ENCODE measurements around the gene OR2H1.

Gene OR2H1

DNA sequence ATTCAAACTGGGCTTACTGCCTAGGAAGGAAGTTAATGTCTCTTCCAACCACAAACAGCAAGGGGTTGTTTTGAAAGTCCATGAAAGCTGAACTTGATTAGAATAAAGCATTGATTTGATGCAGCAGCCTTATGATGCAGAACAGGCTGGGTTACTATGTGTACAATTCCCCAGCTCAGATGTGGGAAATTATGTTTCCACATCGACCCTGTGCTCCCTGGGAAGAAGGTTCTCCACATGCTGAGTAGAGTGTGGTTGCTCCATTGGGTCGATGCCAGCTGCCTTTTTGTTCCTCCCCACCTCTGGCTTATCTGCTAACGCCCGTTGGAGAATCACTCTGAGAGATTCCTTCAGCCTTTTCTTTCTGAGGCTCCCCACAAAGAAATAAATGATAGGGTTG is 29.6 kb downstream of the OR2H1 start:
- H2BK15ac ChIP-seq (ENCODE audit: low read depth, poor library complexity, severe bottlenecking): no peak overlapping the region
- H3K27ac ChIP-seq (ENCODE audit: low read length, poor library complexity, severe bottlenecking): no peak overlapping the region
- H4K8ac ChIP-seq (ENCODE audit: low read length): no peak overlapping the region
- no peak overlapping the region for H2BK120ac ChIP-seq (ENCODE audit: low read depth, low read length)
- H3K23ac ChIP-seq (ENCODE audit: low read length in 2 of 2): no peak overlapping the region
- no peak overlapping the region for H3K9ac ChIP-seq (ENCODE audit: low read length)
- H3K36me3 ChIP-seq (ENCODE audit: control insufficient read depth in 1 of 2, insufficient read depth in 2 of 2, low read depth in 1 of 2, low read length in 2 of 2): no peaks in the 10 kb centered on the region
- no peaks in the 10 kb centered on the region for H3K4me1 ChIP-seq (ENCODE audit: control insufficient read depth, insufficient read depth, low read depth, low read length)
- no peak overlapping the region for H2BK5ac ChIP-seq (ENCODE audit: low read depth, low read length, poor library complexity, severe bottlenecking)
- no peak overlapping the region for H2AFZ ChIP-seq (ENCODE audit: low read depth, low read length)
- no peaks in the 10 kb centered on the region for H3K9me3 ChIP-seq (ENCODE audit: control insufficient read depth, low read length)
- no peak overlapping the region for H3K14ac ChIP-seq (ENCODE audit: low read length in 2 of 2)
- DNase-seq: no peak
- H3K4ac ChIP-seq (ENCODE audit: low read depth in 1 of 2, low read length in 2 of 2): no peak overlapping the region
- H3K4me3 ChIP-seq (ENCODE audit: insufficient read depth in 1 of 2, low read depth in 1 of 2, low read length in 2 of 2): no peak overlapping the region
- H3K4me2 ChIP-seq (ENCODE audit: low read length, poor library complexity, severe bottlenecking): no peak overlapping the region
- no peak overlapping the region for H2AK5ac ChIP-seq (ENCODE audit: low read length, severe bottlenecking)
- no peaks in the 10 kb centered on the region for H3K27me3 ChIP-seq (ENCODE audit: control insufficient read depth in 1 of 2, insufficient read depth in 1 of 2, low read length in 2 of 2)
- no peaks in the 10 kb centered on the region for H3K79me1 ChIP-seq (replicated peaks; ENCODE audit: low read length, poor library complexity, severe bottlenecking)
- no peak overlapping the region for H4K91ac ChIP-seq (ENCODE audit: low read length)
- H3K18ac ChIP-seq (ENCODE audit: low read depth in 1 of 2, low read length in 2 of 2): no peak overlapping the region
- H2BK12ac ChIP-seq (ENCODE audit: low read length in 2 of 2): no peak overlapping the region
- WGBS: 56% methylated on average over 4 of the region's 4 CpGs

DNA sequence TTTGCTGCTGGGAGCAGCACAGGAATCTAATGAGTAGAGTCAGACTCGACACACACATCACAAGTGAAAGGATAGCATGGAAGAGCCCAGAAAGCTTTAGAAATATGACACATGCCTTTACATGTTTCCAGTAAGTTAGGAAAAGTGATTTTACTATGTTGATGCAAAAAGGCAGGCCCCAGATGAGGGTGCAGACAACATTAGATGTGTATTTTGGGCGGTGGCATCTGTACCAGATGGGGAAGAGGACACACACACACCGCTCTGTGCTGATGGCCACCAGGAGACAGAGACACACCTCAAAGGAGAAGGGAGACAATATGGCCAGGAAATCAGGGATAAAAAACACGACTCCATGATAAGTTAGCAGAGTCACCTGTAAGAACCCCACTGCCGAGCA is 30.2 kb downstream of the OR2H1 start:
- H2BK12ac ChIP-seq (ENCODE audit: low read length in 2 of 2): no peak overlapping the region
- H3K27me3 ChIP-seq (ENCODE audit: control insufficient read depth in 1 of 2, insufficient read depth in 1 of 2, low read length in 2 of 2): no peaks in the 10 kb centered on the region
- H3K9ac ChIP-seq (ENCODE audit: low read length): no peak overlapping the region
- H3K23ac ChIP-seq (ENCODE audit: low read length in 2 of 2): no peak overlapping the region
- H3K4me2 ChIP-seq (ENCODE audit: low read length, poor library complexity, severe bottlenecking): no peak overlapping the region
- 76% methylated on average over 5 of the region's 5 CpGs for WGBS
- no peak overlapping the region for H3K18ac ChIP-seq (ENCODE audit: low read depth in 1 of 2, low read length in 2 of 2)
- H3K27ac ChIP-seq (ENCODE audit: low read length, poor library complexity, severe bottlenecking): no peak overlapping the region
- no peak overlapping the region for H2BK15ac ChIP-seq (ENCODE audit: low read depth, poor library complexity, severe bottlenecking)
- no peak overlapping the region for H2BK5ac ChIP-seq (ENCODE audit: low read depth, low read length, poor library complexity, severe bottlenecking)
- no peak overlapping the region for H2AFZ ChIP-seq (ENCODE audit: low read depth, low read length)
- H3K4me1 ChIP-seq (ENCODE audit: control insufficient read depth, insufficient read depth, low read depth, low read length): no peaks in the 10 kb centered on the region
- no peak for DNase-seq
- no peak overlapping the region for H2BK120ac ChIP-seq (ENCODE audit: low read depth, low read length)
- H3K79me1 ChIP-seq (replicated peaks; ENCODE audit: low read length, poor library complexity, severe bottlenecking): no peaks in the 10 kb centered on the region
- no peak overlapping the region for H4K8ac ChIP-seq (ENCODE audit: low read length)
- no peaks in the 10 kb centered on the region for H3K9me3 ChIP-seq (ENCODE audit: control insufficient read depth, low read length)
- no peak overlapping the region for H3K4ac ChIP-seq (ENCODE audit: low read depth in 1 of 2, low read length in 2 of 2)
- no peaks in the 10 kb centered on the region for H3K36me3 ChIP-seq (ENCODE audit: control insufficient read depth in 1 of 2, insufficient read depth in 2 of 2, low read depth in 1 of 2, low read length in 2 of 2)
- no peak overlapping the region for H3K4me3 ChIP-seq (ENCODE audit: insufficient read depth in 1 of 2, low read depth in 1 of 2, low read length in 2 of 2)
- H2AK5ac ChIP-seq (ENCODE audit: low read length, severe bottlenecking): no peak overlapping the region
- no peak overlapping the region for H4K91ac ChIP-seq (ENCODE audit: low read length)
- no peak overlapping the region for H3K14ac ChIP-seq (ENCODE audit: low read length in 2 of 2)

DNA sequence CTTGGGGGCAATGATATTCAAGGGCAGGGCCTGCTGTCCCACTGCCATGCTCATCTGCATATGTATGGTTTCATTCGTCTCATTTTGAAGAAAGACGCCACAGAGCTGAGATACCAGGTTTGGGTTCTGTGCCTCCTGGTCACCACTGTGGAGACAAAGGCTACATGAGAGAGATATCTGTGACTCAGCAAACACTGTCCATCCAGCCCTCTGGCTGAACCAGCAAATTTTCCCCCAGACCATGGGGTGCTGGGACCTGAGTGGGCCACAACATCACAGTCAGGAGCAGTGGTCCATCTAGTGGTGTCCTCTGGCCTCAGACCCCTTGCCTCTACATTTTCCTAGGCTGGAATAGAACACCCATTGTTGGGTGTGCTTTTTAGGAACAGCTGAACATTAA is 30.7 kb downstream of the OR2H1 start, which contains the start of gene MAS1L:
TSS of gene MAS1L (minus strand) at position 297 of the 400 bp plus-strand sequence. CDS start at position 243, 54 bp downstream.
- no peak for DNase-seq
- 93% methylated on average over 2 of the region's 2 CpGs for WGBS
- no peak within 1 kb of the TSS for H2BK120ac ChIP-seq (ENCODE audit: low read depth, low read length)

DNA sequence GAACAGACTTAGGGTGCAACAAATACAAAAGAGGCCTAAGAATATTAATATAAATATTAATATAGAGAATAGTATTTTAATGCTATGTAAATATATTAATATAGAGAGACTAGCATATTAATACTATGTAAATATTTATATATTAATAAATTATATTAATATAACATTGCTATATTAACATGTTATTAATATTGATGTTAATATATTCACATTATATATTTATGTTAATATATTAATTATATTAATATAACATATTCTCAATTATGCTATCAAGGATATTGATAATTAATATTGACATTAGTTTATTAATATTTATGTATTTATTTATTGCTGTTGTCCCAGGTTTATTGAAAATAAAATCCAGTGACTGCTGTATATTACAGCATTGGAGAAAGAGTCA is 31.9 kb downstream of the OR2H1 start:
- Histone ChIP-seq H3K27me3 (ENCODE audit: control insufficient read depth in 1 of 2, insufficient read depth in 1 of 2, low read length in 2 of 2) (no peaks in the 10 kb centered on the region), H3K9me3 (ENCODE audit: control insufficient read depth, low read length) (no peaks in the 10 kb centered on the region), H2AK5ac (ENCODE audit: low read length, severe bottlenecking) (no peak overlapping the region), H3K27ac (ENCODE audit: low read length, poor library complexity, severe bottlenecking) (no peak overlapping the region), H2AFZ (ENCODE audit: low read depth, low read length) (no peak overlapping the region), H3K14ac (ENCODE audit: low read length in 2 of 2) (no peak overlapping the region), H3K4me3 (ENCODE audit: insufficient read depth in 1 of 2, low read depth in 1 of 2, low read length in 2 of 2) (no peak overlapping the region), H3K23ac (ENCODE audit: low read length in 2 of 2) (no peak overlapping the region), H3K9ac (ENCODE audit: low read length) (no peak overlapping the region), H4K8ac (ENCODE audit: low read length) (no peak overlapping the region), H3K4me2 (ENCODE audit: low read length, poor library complexity, severe bottlenecking) (no peak overlapping the region), H3K79me1 (replicated peaks; ENCODE audit: low read length, poor library complexity, severe bottlenecking) (no peaks in the 10 kb centered on the region), H3K18ac (ENCODE audit: low read depth in 1 of 2, low read length in 2 of 2) (no peak overlapping the region), H2BK15ac (ENCODE audit: low read depth, poor library complexity, severe bottlenecking) (no peak overlapping the region), H4K91ac (ENCODE audit: low read length) (no peak overlapping the region), H3K4me1 (ENCODE audit: control insufficient read depth, insufficient read depth, low read depth, low read length) (no peaks in the 10 kb centered on the region), H3K4ac (ENCODE audit: low read depth in 1 of 2, low read length in 2 of 2) (no peak overlapping the region), H3K36me3 (ENCODE audit: control insufficient read depth in 1 of 2, insufficient read depth in 2 of 2, low read depth in 1 of 2, low read length in 2 of 2) (no peaks in the 10 kb centered on the region), H2BK5ac (ENCODE audit: low read depth, low read length, poor library complexity, severe bottlenecking) (no peak overlapping the region), H2BK120ac (ENCODE audit: low read depth, low read length) (no peak overlapping the region), H2BK12ac (ENCODE audit: low read length in 2 of 2) (no peak overlapping the region)
- DNase-seq: no peak

More for the DNA sequence above, 30.7 kb downstream of the OR2H1 start, which contains the start of gene MAS1L:
- no peak within 1 kb of the TSS for H3K4me2 ChIP-seq (ENCODE audit: low read length, poor library complexity, severe bottlenecking)
- H3K18ac ChIP-seq (ENCODE audit: low read depth in 1 of 2, low read length in 2 of 2): no peak within 1 kb of the TSS
- H3K4me3 ChIP-seq (ENCODE audit: insufficient read depth in 1 of 2, low read depth in 1 of 2, low read length in 2 of 2): no peak within 1 kb of the TSS
- no peak within 1 kb of the TSS for H3K4ac ChIP-seq (ENCODE audit: low read depth in 1 of 2, low read length in 2 of 2)
- no peak within 1 kb of the TSS for H4K91ac ChIP-seq (ENCODE audit: low read length)
- H3K23ac ChIP-seq (ENCODE audit: low read length in 2 of 2): no peak within 1 kb of the TSS
- H3K14ac ChIP-seq (ENCODE audit: low read length in 2 of 2): no peak within 1 kb of the TSS
- H2BK12ac ChIP-seq (ENCODE audit: low read length in 2 of 2): no peak within 1 kb of the TSS
- no peaks in the 10 kb centered on the region for H3K4me1 ChIP-seq (ENCODE audit: control insufficient read depth, insufficient read depth, low read depth, low read length)
- no peaks in the 10 kb centered on the region for H3K79me1 ChIP-seq (replicated peaks; ENCODE audit: low read length, poor library complexity, severe bottlenecking)
- no peak within 1 kb of the TSS for H3K27ac ChIP-seq (ENCODE audit: low read length, poor library complexity, severe bottlenecking)
- no peaks in the 10 kb centered on the region for H3K36me3 ChIP-seq (ENCODE audit: control insufficient read depth in 1 of 2, insufficient read depth in 2 of 2, low read depth in 1 of 2, low read length in 2 of 2)
- no peak within 1 kb of the TSS for H2BK5ac ChIP-seq (ENCODE audit: low read depth, low read length, poor library complexity, severe bottlenecking)
- H2AFZ ChIP-seq (ENCODE audit: low read depth, low read length): no peak within 1 kb of the TSS
- H2AK5ac ChIP-seq (ENCODE audit: low read length, severe bottlenecking): no peak within 1 kb of the TSS
- H3K27me3 ChIP-seq (ENCODE audit: control insufficient read depth in 1 of 2, insufficient read depth in 1 of 2, low read length in 2 of 2): no peaks in the 10 kb centered on the region
- H4K8ac ChIP-seq (ENCODE audit: low read length): no peak within 1 kb of the TSS
- no peaks in the 10 kb centered on the region for H3K9me3 ChIP-seq (ENCODE audit: control insufficient read depth, low read length)
- H2BK15ac ChIP-seq (ENCODE audit: low read depth, poor library complexity, severe bottlenecking): no peak within 1 kb of the TSS
- H3K9ac ChIP-seq (ENCODE audit: low read length): no peak within 1 kb of the TSS

All from mesenchymal stem cell (in vitro differentiated cells and primary cell).